NCI-H1092 (cell line): ENCODE measurements around the gene CCT7.
"Not testable (repeated sequence)": the region's sequence is repeated elsewhere in the genome, so short reads cannot be mapped to it uniquely, and the experiment has no call there.

Experiments used
- DNase-seq: peaks from one replicate; lab custom pipeline; 2025; lab: John Stamatoyannopoulos, UW

Gene CCT7

DNA sequence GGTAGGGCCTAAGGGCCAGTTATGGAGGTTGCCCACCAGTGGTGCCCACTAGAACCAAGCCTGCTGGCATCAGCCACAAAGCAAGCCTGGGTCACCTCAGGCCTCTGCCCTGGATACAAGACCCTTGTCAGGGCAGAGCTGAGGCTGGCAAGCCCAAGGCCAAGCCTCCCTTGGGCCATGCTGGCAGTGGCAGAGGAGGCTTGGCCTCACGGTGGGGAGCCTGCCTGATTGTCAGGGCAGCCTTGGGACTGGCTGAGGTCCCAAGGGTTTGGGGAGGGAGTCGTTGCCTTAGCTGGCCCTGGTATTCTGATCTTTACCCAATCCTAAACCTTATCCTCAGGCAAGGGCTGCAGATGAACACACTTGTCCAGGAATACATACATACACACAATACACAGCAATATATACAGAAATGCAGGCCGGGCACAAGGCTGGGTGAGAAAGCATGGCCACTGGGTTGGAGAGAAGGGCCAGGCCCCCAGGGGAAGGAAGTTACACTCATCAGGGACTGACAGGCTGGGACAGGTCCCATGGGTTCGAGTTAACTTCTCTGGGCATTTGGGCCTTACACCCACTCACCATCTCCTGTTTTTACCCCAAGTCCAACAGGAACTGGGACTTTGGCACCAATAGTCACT is 21.0 kb downstream of the CCT7 start:
- no peak for DNase-seq

DNA sequence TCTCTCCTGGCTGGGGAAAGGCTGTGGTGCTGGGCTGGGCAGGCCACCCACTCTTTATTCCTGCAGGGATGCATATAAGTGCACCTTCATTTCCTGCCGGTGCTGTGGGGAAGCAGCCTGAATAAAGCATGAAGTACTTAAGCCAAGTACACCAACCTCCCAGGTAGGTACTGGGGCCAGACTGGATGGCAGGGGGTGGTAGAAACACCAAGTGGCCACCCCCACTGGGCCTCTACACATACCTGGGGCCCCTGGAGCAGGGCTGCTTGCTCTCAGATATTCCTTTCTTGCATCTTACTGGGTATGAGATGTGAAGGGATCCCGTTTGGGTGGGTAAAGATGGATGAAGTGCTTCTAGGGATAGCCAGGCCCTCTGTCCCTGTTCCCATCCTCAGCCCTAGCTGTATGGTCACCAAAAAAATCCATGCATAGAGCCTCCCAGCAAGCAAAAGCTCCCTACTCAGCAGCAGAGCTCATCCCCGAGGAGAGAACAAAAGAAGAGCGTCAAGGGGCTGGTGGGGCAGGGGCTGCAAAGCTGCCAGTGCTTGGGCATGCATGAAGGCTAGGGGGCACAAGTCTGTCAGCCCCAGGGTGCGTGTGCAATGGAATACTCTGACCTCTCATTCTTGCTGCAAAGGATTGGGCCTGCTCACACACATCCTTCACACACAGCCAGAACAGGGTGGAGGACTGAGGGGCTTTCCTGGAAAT is 22.0 kb downstream of the CCT7 start:
- DNase-seq: no peak

DNA sequence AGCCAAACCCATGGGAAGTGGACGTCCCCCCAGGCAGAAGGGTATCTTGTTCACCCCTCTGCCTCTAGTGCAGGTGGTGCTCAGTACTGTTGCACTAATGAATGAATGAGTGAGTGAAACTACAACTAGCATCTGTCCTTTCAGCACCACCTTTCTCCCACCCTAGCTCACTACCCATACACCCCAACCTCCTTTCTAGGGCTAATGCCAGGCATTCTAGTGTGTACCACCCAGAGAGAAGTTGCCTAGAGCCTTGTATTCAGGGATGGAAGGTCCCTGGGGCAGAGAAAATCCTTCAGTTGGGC is 22.5 kb downstream of the CCT7 start:
- no peak for DNase-seq

DNA sequence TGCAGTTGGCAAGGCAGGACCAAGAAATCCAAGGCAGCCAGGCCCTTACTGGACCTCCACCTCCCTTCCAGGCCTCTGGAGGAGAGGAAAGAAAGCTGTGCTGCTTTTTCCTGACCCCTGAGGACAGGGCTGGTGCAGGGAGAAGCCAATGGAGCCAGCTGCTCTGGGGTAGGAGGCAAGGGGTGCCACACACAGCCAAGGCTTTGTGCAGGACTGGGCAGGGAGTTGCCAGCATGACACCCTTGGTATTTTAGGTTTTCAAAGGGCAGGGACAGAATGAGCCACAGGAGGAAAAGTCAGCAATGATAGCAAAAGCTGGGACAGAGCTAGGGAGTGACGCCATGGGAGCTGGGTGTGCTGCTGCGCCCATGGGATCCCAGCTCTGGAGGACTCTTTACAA is 22.9 kb downstream of the CCT7 start:
- no peak for DNase-seq

DNA sequence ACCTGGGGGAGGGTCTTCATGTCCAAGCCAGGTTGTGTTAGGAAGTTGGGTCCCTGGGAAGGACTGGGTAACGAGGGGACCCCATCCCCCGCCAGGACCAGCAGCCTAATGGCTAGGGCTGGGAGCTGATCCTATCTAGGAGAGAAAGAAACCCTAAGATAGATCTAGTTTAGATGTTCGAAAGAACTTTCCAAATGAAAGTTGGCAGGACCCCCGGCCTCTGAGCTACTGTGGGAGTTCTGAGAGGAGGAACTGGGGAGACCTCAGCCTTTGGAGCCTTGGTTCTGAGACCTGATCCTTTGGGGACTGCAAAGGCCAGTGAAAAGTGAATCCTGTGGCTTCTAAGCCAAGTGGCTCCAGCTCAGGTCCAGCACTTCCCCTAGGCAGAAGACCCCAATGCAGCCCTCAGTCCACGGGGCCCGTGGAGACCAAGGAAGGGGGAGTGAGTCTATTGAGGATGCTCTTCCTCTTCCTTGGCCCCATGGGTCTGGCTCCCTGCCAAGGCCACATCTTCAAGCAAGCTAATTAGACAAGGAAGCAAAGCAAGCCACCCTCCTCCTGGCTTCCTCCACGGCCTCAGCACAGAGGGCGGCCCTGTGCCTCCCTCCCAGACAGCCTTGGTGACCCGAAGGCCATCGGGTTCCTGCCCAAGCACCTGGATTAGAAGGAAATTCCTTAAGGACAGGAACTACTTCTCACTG is 23.5 kb downstream of the CCT7 start:
- DNase-seq: no peak

DNA sequence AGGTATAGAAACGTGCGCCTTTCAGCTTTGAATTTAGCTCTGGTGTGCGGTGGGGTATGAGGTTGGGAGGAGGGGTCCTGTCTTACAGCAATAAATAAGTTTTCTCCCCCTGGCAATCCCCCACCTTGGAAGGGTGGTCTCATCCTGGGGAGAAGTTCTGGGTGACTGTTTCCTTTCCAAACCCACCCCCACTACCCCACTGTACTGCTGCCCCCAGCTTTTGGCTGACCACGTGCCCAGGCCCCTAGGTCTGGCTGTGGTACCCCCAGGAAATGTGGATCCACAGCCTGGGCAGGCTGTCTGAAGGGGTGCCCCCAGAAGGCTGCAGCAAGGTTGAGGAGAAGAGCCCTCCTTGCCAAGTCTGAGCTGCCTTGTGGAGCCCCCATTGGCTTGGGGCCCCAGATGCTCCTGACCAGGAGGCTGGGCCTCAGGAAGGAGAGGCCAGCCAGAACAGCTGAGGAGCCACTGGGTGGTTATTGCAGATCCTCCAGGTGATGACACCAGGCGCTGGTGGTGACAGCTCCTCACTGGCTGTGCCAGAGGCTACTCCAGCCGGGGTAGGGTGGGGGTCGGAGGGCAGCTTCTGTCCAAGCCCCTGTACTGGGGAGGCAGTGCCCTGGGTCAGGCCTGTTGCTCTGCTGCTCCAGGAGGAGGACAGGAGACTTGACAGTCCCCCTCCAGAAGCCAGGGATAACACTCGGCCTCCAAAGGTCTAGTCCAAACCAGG is 24.2 kb downstream of the CCT7 start:
- DNase-seq: no peak

DNA sequence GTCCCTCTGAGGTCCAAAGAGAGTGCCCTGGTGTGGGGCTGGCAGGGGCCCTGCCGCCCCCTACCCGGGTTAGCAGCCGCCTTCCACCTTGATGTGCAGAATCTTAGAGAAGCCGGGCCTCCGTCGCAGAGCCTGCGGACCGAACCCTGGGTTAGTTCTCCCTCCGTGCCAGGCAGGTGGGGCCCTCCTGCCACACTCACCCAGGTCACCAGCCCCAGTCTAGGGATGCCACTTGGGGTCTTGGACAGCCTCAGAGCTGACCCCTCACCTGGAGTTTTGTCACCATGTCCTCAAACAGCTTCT is 24.8 kb downstream of the CCT7 start:
- no peak for DNase-seq

DNA sequence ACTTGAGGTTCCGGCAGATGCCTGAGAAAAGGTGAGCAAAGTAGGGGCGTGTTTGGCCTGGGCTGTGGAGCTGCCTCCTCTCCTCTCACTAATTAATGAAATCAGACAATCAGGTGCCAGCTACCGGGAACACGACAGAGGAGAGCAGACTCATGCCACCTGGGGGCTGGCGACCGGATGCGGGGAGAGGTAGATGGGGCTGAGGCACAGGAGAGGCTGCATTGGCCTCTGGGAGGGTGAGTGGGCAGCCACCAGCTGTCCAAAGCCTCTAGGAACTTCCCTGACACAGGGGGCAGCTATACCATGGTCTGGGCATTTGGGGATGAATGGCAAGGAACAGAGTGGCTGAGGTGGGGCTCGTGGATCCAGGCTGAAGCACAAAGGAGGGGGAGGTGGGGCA is 25.2 kb downstream of the CCT7 start:
- no peak for DNase-seq

DNA sequence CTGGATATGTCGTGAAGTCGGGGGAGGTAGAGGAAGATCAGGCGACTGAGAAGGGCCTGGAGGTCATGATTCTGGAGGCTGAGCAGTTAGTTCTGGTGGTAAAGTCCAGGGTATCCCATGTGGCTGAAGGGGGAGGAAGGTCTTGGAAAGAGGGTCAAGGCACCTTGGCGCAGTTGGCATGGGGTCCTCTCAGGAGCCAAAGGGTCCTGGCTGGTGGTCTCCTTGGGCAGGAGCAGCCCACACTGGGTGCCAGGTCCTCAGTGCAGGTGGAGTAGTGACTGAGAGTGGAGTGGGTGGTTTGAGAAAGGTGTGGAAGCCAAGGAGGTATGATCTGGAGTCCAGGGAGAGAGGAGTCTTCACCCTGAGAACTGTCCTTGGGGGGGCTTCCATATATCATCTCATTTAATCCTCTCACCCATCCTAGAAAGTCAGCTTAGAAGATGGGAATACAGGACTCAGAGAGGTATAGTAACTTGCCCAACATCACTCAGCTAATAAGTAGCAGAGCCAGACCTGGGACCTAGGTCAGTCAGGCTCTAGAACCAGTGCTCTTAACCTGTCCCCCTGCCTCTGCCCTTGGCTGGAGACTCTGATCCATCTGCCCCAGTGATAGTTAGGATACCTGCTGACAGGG is 25.7 kb downstream of the CCT7 start:
- no peak for DNase-seq

DNA sequence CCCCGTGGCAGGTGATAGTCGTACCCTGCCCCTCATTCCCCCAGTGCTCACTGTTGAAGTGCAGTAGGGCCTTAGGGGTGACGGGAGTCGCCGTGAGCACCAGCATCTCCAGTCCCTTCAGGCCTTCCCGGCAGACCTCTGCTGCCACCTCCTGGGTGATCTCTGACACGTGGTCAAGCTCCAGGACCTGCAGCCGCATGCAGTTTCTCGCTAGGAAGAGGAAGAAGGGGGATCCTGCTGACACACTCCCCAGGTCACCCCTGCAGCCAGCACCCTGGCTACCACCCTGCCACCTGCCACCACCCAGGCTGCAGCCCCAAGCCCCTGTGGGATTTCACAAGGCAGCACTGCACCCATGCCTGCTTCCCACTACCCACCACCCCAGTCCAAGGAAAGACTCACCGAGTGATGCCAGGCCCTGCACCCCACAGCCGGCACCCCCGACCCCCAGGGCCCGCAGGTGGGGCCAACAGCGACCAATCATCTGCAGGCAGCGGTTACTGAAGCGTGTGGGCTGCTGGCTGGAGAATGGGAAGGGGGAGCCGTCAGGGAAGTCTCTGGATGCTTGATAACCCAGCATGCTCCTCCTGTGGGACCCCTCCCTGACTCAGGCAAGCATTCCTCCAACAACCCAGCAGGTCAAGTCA is 26.4 kb downstream of the CCT7 start:
- DNase-seq: no peak

DNA sequence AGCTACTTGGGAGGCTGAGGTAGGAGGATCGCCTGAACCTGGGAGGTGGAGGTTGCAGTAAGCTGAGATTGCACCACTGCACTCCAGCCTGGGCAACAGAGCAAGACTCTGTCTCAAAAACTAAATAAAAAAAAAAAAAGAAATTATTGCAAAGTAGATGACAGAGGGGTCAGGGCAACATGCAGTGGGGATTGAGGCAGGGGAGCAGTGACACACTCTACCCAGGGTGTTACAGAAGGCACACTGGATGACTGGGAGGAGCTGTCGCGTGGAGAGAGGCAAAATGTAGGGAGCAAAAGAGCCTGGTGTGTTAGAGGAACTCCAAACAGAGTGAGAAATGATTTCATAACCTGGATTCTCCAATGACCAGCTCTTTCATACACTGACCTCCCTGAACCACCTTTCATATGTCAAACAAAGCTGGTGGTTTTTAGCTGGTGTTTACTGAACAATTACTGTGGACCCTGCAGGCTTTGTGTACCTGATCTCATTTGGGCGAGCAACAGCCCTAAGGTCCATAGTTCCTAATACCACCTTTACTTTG is 28.1 kb downstream of the CCT7 start:
- no peak for DNase-seq

DNA sequence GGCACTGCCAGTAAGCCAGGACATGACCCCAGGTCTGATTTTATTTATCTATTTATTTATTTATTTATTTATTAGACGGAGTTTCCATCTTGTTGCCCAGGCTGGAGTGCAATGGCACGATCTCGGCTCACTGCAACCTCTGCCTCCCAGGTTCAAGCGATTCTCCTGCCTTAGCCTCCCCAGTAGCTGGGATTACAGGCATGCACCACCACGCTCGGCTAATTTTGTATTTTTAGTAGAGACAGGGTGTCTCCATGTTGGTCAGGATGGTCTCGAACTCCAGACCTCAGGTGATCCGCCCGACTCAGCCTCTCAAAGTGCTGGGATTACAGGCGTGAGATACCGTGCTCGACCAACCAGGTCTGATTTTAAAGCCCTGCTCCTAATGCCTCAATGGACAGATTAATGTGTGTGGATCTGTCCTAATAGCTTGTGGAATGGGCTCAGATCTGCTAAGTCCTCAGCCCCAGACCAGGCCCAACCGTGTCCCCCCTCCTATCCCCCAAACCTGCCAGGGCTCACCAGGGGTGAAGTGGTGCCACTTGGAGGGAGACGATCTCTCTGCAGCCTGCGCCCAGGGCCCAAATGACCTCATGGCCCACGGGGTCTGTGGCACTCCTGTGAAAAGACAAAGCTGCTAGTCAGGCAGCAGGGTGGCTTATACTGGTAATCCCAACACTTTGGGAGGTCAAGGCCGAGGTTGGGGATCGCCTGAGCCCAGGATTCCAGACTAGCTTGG is 28.8 kb downstream of the CCT7 start:
- DNase-seq: not testable (repeated sequence)

DNA sequence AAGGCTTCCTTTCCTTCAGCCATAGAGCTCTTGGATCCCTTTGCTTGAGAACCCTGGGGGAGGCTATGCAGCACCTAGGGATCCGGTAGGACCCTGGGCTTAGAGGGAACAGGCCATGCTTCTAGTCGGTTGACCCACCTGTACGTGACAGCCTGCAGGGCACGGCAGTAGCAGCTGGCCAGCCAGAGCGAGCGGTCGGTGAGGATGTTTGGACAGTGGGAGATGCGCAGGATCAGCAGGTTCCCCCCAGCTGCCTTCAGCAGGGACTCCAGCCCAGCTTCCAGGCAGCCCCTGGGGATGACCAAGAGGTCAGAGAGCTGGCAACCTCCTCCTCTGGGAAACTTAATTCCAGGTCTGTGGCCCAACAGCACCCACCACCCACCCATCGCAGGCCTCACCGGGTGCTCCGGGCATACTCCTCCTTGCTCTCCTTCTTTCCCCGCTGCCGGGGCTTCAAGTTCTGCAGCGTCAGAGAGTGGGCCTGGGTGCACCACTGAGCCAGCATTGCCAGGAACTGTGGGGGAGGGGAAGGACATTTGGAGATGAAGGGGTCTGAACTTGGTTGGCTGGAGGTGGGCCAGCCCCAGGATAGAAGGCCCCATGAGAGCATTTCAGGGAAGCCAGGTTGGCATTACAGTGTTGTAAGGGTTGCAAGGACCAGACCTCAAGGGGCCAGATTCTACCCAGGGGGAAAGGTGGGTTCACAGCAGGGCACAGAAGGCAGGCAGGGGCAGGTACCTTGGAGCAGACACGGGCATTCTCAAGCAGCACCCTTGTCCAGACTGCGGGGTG is 29.6 kb downstream of the CCT7 start:
- no peak for DNase-seq

DNA sequence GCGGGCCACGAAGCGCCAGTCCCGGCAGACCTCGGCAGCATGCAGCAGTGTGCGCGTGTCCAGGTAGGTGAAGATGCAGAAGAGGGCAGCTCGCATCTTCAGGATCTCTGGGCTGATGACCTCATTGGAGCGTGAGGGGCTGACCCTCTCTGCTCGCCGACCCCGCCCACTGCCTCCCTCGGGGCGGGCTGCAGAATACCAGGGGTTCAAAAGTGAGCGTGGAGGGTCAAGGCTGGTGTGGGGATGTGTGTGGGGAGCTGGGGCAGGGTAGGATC is 30.2 kb downstream of the CCT7 start:
- DNase-seq: no peak

DNA sequence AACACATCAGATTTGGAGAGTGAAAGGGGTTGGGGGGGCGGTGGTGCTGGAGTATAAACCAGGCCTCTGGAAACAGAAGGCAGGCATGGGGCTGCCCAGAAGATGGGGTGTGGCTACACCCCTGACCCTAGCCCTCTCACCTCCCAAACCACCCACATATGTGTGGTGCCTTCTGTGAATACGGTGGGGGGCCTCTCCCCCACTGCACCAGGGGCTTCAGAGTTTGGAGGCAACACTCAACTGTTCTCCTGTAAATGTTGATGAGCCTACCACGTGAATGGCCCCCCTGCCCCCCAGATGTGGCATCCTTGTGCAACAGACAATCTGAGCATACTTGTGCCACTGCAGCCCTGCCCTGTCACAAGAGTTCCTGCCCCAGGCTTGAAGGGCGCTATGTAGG is 30.7 kb downstream of the CCT7 start:
- DNase-seq: no peak

DNA sequence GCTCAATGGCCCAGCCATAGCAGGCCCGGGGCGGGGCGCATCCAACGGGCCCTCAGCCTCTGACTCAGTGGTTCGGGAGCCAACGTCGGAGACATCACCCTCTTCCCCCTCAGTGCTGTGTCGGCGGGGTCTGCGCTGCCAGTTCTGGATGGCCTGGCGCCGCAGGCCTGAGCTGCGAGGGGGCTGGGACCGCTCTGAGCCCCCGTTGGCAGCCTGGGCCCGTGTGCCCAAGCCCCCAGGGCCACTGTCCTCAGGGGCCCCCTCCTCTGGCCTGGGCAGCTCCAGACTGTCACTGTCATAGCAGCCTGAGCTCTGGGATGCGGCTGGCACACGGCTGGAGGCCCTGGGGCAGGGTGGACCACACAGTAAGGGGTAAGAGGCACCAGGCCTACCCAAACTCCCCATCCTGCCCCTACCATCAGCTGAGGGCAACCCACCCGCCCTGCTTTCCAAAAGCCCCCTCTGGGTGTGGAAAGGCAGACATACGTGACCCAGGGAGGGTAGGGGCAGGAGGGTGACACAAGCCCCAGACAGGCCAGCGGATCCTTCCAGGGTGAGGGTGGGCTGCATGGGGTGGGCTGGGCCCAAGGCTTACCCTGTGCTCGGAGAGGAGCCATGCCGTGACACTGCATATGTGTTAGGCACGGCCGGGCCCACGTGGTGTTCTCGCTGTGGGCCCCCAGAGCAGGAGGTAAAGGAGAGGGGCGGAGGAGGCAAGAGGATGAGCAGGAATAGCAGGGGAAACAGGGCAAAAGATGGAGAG is 31.4 kb downstream of the CCT7 start:
- no peak for DNase-seq

DNA sequence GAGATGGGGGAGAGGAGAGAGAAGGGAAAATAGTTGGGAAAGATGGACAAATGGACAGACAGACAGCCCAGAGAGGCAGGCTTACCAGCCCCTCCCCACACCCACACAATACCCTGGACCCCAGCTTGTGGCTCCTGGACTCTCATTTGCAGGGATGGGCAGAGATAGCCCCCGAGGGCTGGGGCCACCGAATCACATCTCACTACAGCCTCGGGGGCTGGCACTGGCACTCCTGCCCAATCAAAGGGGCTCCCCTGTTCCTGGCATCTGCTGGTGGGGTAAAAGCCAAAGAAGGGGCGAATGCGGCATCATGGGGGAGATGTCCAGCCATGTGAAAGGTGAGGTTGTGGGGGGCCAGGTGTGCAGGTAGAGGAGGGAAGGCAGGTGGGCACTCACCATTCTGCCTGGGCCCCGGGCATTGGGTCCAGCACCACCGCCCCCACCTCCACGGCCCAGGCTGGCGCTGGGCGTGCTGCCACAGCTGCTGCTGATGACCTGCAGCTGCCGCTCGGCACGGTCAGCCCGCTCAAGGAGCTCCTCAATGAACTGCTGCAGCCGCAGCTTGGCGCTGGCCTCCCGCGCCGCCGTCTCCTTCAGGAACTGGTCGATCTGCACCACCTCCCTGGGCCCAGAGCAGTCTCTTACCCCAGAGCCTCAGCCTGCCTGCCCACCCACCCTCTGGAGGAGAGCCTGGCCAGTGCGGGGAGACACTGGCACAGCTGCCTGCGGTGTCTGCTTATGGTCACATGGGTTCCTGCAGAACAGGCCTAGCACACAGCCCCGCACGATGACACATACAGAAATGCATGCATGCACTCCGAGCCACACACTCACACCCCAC is 32.2 kb downstream of the CCT7 start:
- peak; percentile 27 for DNase-seq

DNA sequence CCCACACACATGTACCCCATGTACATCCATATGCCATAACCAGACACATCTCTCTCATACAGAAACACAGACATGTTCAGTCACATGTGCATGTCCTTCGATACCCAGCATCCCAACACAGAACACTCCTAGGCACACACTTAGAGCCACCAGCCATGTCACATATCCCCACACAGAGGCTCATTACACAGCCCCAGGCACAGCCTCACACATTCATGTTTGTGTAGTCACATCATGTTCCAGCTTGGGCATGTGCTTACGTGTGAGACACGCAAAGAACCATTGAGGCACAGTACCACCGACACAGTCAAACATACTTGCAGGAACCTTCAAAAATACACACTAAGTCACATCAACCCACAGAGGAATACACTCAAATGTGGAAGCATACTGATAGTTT is 32.9 kb downstream of the CCT7 start:
- DNase-seq: no peak

DNA sequence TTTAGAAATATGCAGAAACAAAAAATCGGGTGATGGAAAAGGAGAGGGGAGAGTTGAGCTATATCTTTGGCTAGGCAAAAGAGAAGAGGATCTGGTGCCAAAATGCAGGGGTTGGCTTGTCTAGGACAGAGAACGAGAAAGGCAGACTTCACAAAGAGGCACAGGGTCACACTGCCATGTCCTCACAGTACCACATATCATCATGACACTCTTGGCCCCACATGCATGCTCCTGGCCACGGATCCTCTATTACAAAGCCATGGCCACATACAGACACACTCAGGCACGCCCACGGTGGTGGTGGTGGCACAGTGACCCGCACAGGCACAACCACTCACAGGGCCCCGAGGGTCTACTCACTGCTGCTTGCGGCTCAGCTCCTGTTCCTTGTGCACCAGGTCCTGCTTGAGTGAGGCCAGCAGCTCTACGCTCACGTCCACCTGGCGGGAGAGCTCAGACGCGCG is 34.3 kb downstream of the CCT7 start:
- peak; percentile 15 for DNase-seq
